OCI-LY1 (cell line): ENCODE results near the gene SLC17A9.

Experiments
- CTCF ChIP-seq: fragments of 200-600 bp; sonication (generic), shearing (Covaris generic); IDR thresholded peaks from 2 replicates; pipeline ENCODE4 v1.5.1; 2017; ENCODE audit warnings: mild to moderate bottlenecking, antibody characterized with exemption, low read length, moderate library complexity, mixed read lengths
- EZH2 ChIP-seq: fragments of 200-600 bp; sonication (generic), shearing (Covaris generic); IDR thresholded peaks from 2 replicates; pipeline ENCODE4 v1.8.0; 2017; ENCODE audit warnings: borderline replicate concordance, mixed run types, mild to moderate bottlenecking, antibody characterized with exemption, low read length, moderate library complexity, mixed read lengths

DNA sequence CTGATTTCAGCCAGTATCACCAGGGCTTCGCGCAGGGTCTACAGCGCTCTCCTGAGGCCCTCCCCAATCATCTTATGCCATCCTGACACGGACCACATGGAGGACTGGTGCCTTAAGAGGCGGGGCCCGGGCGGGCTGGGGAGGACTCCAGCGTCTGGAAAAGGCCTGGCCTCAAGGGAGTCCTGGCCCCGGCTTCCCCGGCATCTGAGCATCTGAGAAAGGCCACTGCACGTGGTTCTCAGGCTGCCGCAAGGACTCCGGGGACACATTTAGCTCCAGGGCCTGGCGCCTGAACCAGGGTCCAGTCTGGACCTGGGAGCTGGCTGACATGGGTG, 32.9 kb downstream of the SLC17A9 start:
- TF ChIP-seq CTCF: no peak
- TF ChIP-seq EZH2: no peak
